LNCaP clone FGC (cell line): ENCODE results near the gene TSHZ2.
A peak's percentile ranks its signal among the peaks of the same experiment; 100 is the strongest.

Experiments used
- DNase-seq: peaks from one replicate; pipeline ENCODE4 v3.0.0-alpha.2; 2011; ENCODE audit warnings: low read depth
- H3K4me3 ChIP-seq: 2 replicates; pipeline ENCODE4 v1.5.1; 2011; ENCODE audit warnings: mild to moderate bottlenecking, low read depth, low read length, control low read depth
- TF ChIP-seq, protein P1 (sequence below): IDR thresholded peaks from 2 replicates; pipeline ENCODE4 v1.5.1; 2012; ENCODE audit warnings: mild to moderate bottlenecking; ENCODE audit not compliant: control insufficient read depth, insufficient read depth; ENCODE audit errors: extremely low read depth

The TSHZ2 gene

DNA sequence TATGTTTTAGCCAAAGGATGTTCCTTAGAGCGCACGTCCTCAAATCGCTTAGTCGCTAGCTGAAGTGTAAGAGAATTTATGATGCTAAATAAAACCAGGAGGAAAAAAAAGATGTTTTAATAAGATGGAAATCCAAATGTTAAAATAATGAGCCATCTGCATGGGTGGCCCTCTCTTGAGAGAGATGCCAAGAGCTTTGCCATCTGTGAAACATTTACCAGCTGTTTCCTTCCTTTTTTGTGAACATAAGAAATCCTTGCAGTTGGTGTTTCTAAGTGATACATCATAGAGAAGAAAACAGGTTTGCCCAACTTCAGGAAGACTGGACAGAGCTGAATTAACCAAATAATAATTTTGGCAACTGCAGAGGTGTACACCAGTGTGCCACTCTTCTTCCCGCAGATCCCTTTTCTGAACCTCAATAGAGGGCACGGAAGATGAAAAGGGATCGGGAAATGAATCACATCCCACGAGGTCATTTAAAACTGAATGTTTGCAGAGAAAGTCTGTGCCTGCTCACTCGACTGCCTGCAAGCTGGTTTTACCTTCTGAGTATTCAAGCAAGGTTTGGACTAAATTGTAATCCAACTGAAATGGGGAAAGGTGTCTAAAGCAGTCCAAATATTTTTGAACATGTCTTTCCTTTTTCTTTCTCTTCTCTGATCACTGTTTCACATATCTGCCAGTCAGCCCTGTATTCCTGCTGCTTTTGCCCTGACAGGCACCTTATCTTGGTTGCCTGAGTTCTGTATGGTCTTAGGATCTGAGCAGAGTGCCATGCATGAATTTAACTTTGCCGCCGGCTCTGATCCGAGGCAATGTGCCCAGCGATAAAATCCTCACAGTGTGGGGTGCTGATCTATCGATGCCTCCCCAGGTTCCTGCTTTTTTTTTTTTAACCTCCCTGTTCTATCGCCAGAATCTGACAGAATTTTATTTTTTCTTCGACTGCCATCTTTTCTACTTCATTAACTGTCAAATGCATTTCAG, 35.5 kb upstream of the TSHZ2 start:
- no peak overlapping the region for H3K4me3 ChIP-seq
- DNase-seq = no peak
- TF ChIP-seq, protein P1, sequence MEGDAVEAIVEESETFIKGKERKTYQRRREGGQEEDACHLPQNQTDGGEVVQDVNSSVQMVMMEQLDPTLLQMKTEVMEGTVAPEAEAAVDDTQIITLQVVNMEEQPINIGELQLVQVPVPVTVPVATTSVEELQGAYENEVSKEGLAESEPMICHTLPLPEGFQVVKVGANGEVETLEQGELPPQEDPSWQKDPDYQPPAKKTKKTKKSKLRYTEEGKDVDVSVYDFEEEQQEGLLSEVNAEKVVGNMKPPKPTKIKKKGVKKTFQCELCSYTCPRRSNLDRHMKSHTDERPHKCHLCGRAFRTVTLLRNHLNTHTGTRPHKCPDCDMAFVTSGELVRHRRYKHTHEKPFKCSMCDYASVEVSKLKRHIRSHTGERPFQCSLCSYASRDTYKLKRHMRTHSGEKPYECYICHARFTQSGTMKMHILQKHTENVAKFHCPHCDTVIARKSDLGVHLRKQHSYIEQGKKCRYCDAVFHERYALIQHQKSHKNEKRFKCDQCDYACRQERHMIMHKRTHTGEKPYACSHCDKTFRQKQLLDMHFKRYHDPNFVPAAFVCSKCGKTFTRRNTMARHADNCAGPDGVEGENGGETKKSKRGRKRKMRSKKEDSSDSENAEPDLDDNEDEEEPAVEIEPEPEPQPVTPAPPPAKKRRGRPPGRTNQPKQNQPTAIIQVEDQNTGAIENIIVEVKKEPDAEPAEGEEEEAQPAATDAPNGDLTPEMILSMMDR = no peak

DNA sequence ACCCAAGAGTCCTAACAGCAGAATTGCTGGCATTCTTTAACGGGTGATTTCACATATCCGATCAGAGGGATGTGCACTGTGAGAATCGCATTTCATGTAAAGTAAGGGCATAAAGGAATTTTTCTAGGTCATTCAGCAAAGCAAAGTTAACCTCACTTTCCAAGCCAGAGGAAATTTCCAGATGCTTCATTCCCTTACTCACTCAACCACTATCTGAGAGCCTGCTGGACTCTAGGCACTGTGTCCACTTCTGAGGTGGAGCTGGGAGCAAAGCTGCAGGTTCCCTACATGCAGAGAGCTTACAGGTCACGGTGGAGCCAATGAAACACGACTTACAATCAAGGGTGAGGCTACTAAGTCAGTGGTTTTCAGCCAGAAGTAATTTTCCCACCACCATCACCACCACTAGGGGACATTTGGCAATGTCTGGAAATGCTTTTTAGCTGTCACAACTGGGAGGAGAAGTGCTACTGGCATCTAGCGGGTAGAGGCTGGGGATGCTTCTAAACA, 34.5 kb upstream of the TSHZ2 start:
- DNase-seq = no peak
- H3K4me3 ChIP-seq = no peak overlapping the region
- TF ChIP-seq, protein P1 = peak; percentile 9; the same call in 1 of the 2 replicates

DNA sequence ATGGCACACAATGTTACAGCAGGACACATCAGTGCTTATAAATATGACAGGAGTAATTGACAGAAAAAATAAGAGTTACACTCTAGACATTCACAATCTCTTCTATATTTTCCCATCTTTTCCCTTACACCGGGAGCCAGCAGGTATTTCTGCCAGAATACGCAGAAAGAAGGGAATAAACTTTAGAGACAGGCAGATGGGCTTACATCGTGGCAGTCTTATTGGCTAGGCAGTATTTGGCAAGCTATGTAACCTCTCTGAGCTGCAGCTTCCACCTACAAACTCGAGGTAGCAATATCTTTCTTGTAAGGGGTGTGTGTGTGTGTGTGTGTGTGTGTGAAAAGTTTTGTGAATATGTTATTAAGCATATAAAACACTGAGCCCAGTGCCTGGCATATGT, 33.0 kb upstream of the TSHZ2 start:
- H3K4me3 ChIP-seq = no peak overlapping the region
- TF ChIP-seq, protein P1 = no peak
- DNase-seq = no peak

DNA sequence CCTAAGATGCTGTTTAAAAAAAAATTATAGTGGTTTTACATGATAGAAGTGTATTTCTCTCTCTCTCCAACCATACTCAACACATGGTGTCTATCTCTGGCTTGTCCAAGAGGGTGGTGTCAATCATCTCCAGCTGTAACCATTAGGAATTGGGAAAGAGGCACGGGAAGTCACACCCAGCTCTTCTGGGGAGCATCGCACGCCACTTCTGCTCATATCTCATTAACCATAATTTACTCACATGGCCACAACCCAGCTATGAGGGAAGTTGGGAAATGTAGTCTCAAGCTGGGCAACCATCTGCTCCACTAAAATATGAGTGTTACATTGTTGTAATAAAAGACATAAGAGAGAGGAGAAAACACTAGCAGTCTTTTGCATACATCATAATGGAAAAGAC, 30.4 kb upstream of the TSHZ2 start:
- H3K4me3 ChIP-seq = no peak overlapping the region
- TF ChIP-seq, protein P1 = no peak
- no peak for DNase-seq

DNA sequence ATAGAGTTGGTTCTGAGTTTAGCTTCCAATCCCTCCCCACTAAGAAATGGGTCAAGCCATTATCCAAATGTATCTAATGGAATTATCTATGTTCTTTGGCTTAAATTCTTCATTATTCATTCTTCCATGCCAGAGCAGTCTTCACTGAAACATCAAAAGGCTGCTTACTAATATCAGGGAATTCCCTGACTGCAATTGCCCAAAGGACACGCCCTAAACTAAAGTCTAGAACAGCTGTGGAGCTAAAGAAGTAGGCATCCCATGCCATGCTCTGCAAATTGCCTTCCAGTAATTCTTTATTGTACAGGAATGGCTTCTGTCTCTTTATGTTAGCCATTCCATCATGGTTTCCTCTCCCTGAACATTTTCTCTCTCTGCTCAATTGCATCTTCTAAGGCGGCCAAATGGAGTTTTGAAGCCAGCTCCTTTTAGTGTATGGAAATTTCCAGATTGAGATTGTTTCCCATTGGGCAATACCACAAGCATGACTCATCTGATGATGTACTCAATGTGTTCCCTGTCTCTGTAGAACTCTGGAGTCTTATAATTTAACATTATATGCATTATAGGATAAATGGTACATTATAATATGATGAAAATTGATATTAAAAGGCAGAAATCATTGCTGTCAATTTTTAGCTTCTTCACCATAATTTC, 28.8 kb upstream of the TSHZ2 start:
- TF ChIP-seq, protein P1 = no peak
- H3K4me3 ChIP-seq = no peak overlapping the region
- no peak for DNase-seq

DNA sequence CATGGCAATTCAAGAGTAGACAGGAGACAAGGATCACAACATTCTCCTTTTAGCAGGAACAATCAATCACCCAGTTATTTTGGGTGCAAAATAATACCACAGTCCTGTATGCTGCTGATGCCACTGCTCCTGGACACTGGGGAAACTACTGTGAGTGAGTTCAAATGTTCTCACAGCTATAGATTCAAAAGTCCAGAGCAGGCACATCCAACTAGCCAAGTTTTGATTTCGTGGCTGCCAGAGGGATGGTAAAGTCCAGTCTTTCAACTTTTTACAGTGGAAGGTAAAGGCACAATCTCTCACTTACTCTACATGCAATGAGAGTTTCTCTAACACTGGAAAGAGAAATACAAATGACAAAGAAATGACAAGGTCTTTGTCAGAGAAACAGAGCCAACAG, 26.9 kb upstream of the TSHZ2 start:
- no peak for DNase-seq
- TF ChIP-seq, protein P1 = no peak
- H3K4me3 ChIP-seq = no peak overlapping the region
